Eye (tissue), 1 donor: ENCODE data around the gene ARSI.
"Not testable (repeated sequence)": the region's sequence is repeated elsewhere in the genome, so short reads cannot be mapped to it uniquely, and the experiment has no call there.

Experiments used
- DNase-seq: peaks from one replicate; pipeline ENCODE4 v3.0.0-alpha.2; 2015

The ARSI gene

DNA sequence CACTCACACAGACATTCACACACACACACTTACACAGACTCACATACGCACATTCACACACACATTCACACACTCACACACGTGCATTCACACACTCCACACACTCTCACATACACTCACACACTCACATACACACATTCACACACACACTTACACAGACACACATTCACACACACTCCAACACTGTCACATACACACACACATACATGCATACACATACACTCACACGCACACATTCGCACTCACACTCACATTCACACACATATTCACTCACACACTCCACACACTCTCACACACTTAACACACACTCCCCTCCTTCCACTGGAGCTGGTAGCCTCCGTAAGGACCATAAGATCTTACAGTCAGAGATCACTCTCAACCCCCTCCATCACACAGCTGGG is 39.3 kb downstream of the ARSI start:
- DNase-seq: no peak

GRCh38 chr5:150262502-150262901 is 40.2 kb downstream of the ARSI start:
- DNase-seq: no peak

DNA sequence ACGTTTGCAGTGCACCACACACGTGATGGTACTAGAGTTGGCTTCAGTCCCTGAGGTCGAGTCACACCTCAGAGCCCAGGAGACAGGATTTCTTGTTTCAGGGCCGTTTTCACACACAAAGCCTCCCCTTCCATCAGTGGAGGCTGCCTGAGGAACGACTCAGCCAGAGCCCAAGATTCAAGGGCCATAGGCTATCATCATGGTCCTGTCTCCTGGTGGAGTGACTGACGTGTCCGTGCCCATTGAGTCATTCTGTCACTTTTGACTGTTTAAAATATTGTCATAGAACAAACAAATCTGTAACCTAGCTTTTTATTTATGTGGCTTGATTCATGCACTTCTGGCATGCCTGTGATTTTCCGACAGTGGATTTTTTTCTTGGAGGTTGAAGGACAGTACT is 41.5 kb downstream of the ARSI start:
- DNase-seq: no peak

GRCh38 chr5:150258130-150258529 is 44.6 kb downstream of the ARSI start:
- peak; percentile 91 for DNase-seq

DNA sequence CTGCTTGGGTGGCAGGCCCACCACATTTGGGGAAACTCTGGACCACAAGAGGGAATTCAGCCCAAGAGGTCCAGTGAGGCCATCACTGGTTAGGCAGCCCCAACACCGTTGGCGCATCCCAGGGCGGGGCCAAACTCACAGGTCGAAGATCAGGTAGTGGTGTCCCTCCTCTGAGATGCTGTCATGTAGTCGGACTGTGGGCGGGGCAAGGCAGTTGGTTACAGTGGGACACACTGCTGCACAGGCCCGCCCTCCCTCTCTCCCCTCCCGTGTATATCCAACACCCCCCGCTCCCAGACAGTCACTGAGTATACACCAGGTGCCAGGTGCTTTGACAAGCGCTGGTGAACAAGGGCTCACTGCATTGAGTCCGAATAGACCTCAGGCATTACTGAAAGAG is 45.3 kb downstream of the ARSI start:
- no peak for DNase-seq

DNA sequence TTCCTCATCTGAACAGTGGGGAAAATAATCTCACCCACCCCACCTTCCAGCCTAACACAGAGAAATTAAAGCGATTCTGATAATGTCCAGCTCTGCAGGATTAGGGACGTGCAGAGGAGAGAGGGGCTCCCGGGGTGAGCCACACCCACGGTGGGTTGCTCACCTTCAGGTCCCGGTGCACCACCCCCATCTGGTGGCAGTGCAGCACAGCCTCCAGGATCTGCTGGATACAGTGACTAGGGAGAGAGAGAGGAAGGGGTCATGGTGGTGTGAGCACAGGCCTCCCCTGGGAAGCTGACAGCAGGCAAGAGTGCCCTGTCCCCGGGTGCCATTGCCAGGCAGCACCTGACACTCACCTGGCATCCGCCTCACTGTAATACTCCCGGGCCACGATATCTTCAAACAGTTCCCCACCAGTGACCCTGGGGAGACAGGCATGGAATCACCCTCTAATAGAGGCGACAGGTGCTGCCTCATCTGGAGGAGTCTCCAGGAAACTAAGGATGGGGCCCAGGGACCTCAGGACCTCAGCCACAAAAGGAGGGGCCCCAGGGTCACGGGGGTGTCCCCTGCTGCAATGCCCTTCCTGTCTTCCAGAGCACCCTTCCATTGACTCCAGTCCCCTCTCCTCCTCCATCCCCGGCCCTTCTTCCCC is 46.2 kb downstream of the ARSI start:
- DNase-seq: peak; percentile 67

GRCh38 chr5:150255659-150256409 is 46.9 kb downstream of the ARSI start:
- peak; percentile 87 for DNase-seq

- peak; percentile 75 for DNase-seq
These were observed 47.9 kb downstream of the ARSI start for GRCh38 chr5:150254774-150255173.

DNA sequence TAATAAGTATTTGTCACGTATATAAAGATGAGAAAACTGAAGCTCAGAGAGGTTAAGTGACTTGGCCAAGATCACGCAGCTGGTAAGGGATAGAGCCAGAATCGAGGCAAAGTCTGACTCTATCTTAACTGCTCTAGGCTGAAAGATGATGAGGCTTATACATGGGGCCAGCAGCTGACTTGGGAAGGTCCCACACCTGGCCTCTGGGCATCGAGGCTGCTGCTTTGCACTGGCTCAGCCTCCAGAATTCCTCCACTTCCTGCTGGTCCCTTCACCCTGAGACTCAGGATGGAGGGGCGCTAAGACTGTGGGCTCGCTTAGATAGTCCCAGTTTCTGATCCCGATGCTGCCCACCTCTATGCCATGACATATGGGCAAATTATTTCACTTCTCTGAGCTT is 48.3 kb downstream of the ARSI start:
- no peak for DNase-seq

- DNase-seq: no peak
These were observed 49.1 kb downstream of the ARSI start for GRCh38 chr5:150253416-150254208.

DNA sequence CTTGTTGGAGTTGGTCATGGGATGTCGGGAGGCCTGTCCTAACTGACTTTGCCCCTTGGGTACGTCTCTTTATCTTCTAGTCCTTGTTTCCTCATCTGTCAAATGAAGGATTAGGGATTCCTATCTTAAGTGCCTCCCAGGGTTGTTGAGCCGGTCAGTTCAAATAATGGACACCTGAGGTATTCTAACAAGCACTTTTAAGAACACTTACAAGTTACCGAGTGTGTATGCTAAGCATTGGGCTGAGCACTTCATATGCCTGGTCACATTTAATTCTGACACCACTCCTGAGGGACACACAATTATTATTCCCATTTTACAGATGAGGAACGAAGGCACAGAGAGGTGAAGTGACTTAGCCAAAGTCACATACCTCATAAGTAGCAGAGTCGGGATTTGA is 50.2 kb downstream of the ARSI start:
- no peak for DNase-seq

- no peak for DNase-seq
These were observed 51.2 kb downstream of the ARSI start for GRCh38 chr5:150251504-150251903.

- no peak for DNase-seq
These were observed 53.0 kb downstream of the ARSI start for GRCh38 chr5:150249744-150250143.

DNA sequence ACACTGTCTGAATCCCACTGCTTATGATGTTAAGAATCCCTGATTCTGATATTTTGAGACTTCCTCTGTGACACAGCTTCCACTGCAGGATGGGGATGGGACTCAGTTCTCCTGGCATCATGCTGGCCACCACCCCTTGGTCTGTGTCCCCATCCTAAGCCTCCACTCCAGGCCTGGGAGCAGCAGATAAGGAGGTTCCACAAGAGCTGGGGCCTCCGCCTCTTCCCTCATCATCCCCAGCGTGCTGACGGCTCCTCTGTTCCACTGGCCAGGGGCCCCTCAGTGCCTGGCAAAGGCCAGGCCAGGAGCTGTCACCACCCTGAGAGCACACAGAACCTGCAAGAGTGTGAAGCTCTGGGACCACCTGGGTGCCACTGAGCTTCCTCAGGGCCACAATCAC is 53.8 kb downstream of the ARSI start:
- DNase-seq: no peak

DNA sequence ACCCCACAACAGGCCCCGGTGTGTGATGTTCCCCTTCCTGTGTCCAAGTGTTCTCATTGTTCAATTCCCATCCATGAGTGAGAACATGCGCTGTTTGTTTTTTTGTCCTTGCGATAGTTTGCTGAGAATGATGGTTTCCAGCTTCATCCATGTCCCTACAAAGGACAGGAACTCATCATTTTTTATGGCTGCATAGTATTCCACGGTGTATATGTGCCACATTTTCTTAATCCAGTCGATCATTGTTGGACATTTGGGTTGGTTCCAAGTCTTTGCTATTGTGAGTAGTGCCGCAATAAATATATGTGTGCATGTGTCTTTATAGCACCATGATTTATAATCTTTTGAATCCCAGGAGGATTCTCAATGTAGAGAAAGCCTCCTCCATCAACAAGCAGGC is 54.2 kb downstream of the ARSI start:
- DNase-seq: not testable (repeated sequence)

- no peak for DNase-seq
These were observed 55.0 kb downstream of the ARSI start for GRCh38 chr5:150247726-150248125.

- no peak for DNase-seq
These were observed 55.9 kb downstream of the ARSI start for GRCh38 chr5:150246835-150247234.

GRCh38 chr5:150246429-150246828 is 56.3 kb downstream of the ARSI start:
- DNase-seq: no peak
